ENCODE data around the gene PDE4D.

PDE4D gene

DNA sequence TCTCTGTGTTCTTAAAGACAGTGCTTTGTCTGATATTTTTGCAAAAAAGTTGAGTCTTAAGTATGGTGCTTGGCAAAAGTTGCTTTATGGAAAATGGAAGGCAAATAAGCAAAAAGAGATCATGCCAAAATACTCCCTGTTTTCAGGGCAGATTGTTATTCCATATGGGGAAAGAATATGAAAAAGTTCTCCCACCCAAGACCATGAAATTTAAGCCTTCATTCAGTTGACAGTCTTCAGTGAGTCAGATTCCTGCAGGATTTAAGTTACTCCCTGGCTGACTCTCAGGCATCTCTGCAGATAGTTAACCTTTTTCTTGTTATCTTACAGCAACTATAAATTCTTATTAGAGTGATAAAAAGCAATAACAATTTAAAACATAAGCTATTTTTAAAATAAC lies 601.6 kb downstream of the PDE4D start:
- ChIA-PET CTCF (interaction anchor here (0.6 kb wide), 1 partner anchor 28 kb away, joined by 3 read pairs; no protein-coding TSS in a partner anchor), POLR2A (no interaction called here)
- TF ChIP-seq NFRKB (IDR thresholded peaks at IDR 0.05) (no peak), FOXK2 (IDR thresholded peaks at IDR 0.05) (no peak), BHLHE40 (IDR thresholded peaks at IDR 0.05; ENCODE audit: borderline replicate concordance) (no peak), ZNF384 (IDR thresholded peaks at IDR 0.05) (no peak), ELF4 (IDR thresholded peaks at IDR 0.05) (no peak), HDGF (IDR thresholded peaks at IDR 0.05; ENCODE audit: borderline replicate concordance) (no peak), LEF1 (IDR thresholded peaks at IDR 0.05; ENCODE audit: borderline replicate concordance) (no peak), ARNT (IDR thresholded peaks at IDR 0.05) (no peak), SUZ12 (IDR thresholded peaks at IDR 0.05) (no peak), CTBP1 (IDR thresholded peaks at IDR 0.05; ENCODE audit: borderline replicate concordance) (no peak), FOXA1 (IDR thresholded peaks at IDR 0.05) (no peak), L3MBTL2 (conservative IDR thresholded peaks at IDR 0.05) (no peak), SP1 (IDR thresholded peaks at IDR 0.05) (no peak), FOXM1 (IDR thresholded peaks at IDR 0.05; ENCODE audit: borderline replicate concordance) (no peak), TARDBP (IDR thresholded peaks at IDR 0.05) (no peak)
- TF ChIP-seq, protein P1, sequence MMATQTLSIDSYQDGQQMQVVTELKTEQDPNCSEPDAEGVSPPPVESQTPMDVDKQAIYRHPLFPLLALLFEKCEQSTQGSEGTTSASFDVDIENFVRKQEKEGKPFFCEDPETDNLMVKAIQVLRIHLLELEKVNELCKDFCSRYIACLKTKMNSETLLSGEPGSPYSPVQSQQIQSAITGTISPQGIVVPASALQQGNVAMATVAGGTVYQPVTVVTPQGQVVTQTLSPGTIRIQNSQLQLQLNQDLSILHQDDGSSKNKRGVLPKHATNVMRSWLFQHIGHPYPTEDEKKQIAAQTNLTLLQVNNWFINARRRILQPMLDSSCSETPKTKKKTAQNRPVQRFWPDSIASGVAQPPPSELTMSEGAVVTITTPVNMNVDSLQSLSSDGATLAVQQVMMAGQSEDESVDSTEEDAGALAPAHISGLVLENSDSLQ (IDR thresholded peaks at IDR 0.05): no peak

DNA sequence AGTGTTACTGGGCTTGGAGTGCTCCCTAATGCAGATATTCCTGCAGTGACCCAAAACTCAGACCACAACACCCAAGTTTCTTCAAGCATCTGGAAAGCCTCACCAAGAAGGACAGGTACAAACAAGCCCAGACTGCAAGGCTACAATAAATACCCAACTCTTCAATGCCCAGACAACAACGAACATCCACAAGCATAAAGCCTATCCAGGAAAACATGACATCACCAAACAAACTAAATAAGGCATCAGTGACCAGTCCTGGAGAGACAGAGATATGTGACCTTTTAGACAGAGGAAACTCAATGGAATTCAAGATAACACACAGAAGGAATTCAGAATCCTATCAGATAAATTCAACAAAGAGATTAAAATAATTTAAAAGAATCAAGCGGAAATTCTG lies 605.6 kb downstream of the PDE4D start:
- POLR2A ChIA-PET: no interaction called here
- DNase-seq (ENCODE audit: extremely low spot score): no peak
- TF ChIP-seq, protein P1 (IDR thresholded peaks at IDR 0.05): no peak
- TF ChIP-seq FOXM1 (IDR thresholded peaks at IDR 0.05; ENCODE audit: borderline replicate concordance) (no peak), CTBP1 (IDR thresholded peaks at IDR 0.05; ENCODE audit: borderline replicate concordance) (no peak), ELF4 (IDR thresholded peaks at IDR 0.05) (no peak), FOXA1 (IDR thresholded peaks at IDR 0.05) (no peak), ZNF384 (IDR thresholded peaks at IDR 0.05) (no peak), HDGF (IDR thresholded peaks at IDR 0.05; ENCODE audit: borderline replicate concordance) (no peak), TARDBP (IDR thresholded peaks at IDR 0.05) (no peak), ARNT (IDR thresholded peaks at IDR 0.05) (no peak), L3MBTL2 (conservative IDR thresholded peaks at IDR 0.05) (no peak), NFRKB (IDR thresholded peaks at IDR 0.05) (no peak), LEF1 (IDR thresholded peaks at IDR 0.05; ENCODE audit: borderline replicate concordance) (no peak), FOXK2 (IDR thresholded peaks at IDR 0.05) (no peak)
- CTCF ChIA-PET: no interaction called here

More for the DNA sequence above, 601.6 kb downstream of the PDE4D start:
- no peak for DNase-seq (ENCODE audit: extremely low spot score)

DNA sequence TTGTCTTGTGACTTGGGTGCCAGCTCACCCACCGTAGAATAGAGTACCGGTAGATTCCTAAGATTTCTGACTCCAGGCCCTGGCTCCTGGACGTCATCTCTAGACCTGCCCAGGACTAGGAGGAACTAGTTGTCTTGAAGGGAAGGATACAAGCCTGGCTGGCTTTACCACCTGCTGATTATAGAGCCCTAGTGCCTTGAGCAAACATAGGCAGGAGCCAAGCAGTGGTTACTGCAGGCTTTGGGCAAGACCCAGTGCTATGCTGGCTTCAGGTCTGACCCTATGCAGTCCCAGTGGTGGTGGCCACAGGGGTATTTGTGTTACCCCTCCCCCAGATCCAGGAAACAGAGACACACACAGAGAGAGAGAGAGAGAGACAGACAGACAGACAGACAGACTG lies 606.2 kb downstream of the PDE4D start:
- TF ChIP-seq NFRKB (IDR thresholded peaks at IDR 0.05): no peak
- TF ChIP-seq ELF4 (IDR thresholded peaks at IDR 0.05): no peak
- no peak for TF ChIP-seq LEF1 (IDR thresholded peaks at IDR 0.05; ENCODE audit: borderline replicate concordance)
- TF ChIP-seq CTBP1 (IDR thresholded peaks at IDR 0.05; ENCODE audit: borderline replicate concordance): no peak
- TF ChIP-seq, protein P1 (IDR thresholded peaks at IDR 0.05): no peak
- no peak for TF ChIP-seq ZNF384 (IDR thresholded peaks at IDR 0.05)
- TF ChIP-seq BHLHE40 (IDR thresholded peaks at IDR 0.05; ENCODE audit: borderline replicate concordance): no peak
- no peak for TF ChIP-seq L3MBTL2 (conservative IDR thresholded peaks at IDR 0.05)
- TF ChIP-seq ARNT (IDR thresholded peaks at IDR 0.05): no peak
- no peak for TF ChIP-seq SUZ12 (IDR thresholded peaks at IDR 0.05)
- no peak for TF ChIP-seq FOXA1 (IDR thresholded peaks at IDR 0.05)
- no peak for TF ChIP-seq TARDBP (IDR thresholded peaks at IDR 0.05)
- TF ChIP-seq HDGF (IDR thresholded peaks at IDR 0.05; ENCODE audit: borderline replicate concordance): no peak
- CTCF ChIA-PET: no interaction called here
- POLR2A ChIA-PET: no interaction called here
- DNase-seq (ENCODE audit: extremely low spot score): no peak

DNA sequence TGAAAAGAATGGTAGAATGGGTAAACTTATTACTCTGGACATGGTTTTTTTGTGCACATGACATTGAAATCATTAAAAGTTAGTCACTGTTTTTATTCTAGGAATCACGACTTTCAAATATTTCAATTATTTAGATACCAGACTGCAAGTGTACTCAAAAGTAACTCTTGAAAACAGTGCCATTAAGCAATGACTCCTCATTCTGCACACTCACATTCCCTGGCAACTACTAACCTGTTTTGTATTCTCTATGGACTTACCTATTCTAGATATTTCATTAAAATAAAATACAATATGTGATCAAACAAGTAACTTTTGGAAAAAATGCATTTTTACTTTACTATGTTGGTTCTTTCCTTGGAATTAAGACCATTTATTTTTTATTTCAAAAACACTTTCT lies 607.0 kb downstream of the PDE4D start:
- no peak for DNase-seq (ENCODE audit: extremely low spot score)
- CTCF ChIA-PET: no interaction called here
- no peak for TF ChIP-seq TARDBP (IDR thresholded peaks at IDR 0.05)
- TF ChIP-seq FOXM1 (IDR thresholded peaks at IDR 0.05; ENCODE audit: borderline replicate concordance): no peak
- TF ChIP-seq L3MBTL2 (conservative IDR thresholded peaks at IDR 0.05): no peak
- no peak for TF ChIP-seq CTBP1 (IDR thresholded peaks at IDR 0.05; ENCODE audit: borderline replicate concordance)
- TF ChIP-seq SUZ12 (IDR thresholded peaks at IDR 0.05): no peak
- no peak for TF ChIP-seq FOXK2 (IDR thresholded peaks at IDR 0.05)
- TF ChIP-seq SP1 (IDR thresholded peaks at IDR 0.05): no peak
- no peak for TF ChIP-seq NFRKB (IDR thresholded peaks at IDR 0.05)
- no peak for TF ChIP-seq BHLHE40 (IDR thresholded peaks at IDR 0.05; ENCODE audit: borderline replicate concordance)
- TF ChIP-seq ARNT (IDR thresholded peaks at IDR 0.05): no peak
- POLR2A ChIA-PET: no interaction called here

DNA sequence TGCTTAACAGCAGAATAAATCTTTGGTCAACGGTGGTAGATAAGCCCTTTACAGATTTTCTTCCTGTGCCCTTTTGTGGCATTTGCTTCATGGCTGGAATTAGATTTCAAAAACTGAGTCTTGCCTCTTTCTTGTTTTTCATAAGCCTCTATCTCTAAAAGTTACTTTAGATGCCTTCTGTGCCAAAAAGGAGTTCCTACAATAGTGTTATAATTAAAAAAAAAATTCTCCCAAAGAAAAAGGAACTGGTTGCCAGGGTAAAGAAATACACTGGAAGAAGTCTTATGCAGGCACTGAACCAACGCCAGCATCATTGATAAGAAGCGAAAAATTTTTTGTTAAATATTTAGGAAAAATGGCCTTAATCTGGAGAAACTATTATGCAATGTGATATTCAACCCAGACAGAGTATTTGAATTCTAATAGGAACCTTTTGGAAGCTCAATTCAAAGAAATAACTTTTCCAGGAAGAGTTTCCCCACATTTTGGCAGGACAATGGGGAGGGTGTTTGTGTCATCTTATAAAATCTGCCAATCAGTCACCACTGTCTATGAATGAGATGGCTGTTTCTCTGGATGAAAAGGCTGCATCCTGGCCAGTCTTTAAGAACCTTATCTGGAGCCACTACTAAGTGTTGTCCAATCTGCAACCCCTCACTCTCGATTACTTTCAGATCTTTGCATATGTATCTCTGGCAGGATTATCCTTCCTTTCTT lies 608.1 kb downstream of the PDE4D start:
- CTCF ChIA-PET: no interaction called here

More for the DNA sequence above, 608.1 kb downstream of the PDE4D start:
- TF ChIP-seq BHLHE40 (IDR thresholded peaks at IDR 0.05; ENCODE audit: borderline replicate concordance): no peak
- no peak for TF ChIP-seq FOXM1 (IDR thresholded peaks at IDR 0.05; ENCODE audit: borderline replicate concordance)
- TF ChIP-seq SUZ12 (IDR thresholded peaks at IDR 0.05): no peak
- TF ChIP-seq ARNT (IDR thresholded peaks at IDR 0.05): no peak
- TF ChIP-seq ZNF384 (IDR thresholded peaks at IDR 0.05): no peak
- TF ChIP-seq, protein P1 (IDR thresholded peaks at IDR 0.05): no peak
- no peak for TF ChIP-seq FOXA1 (IDR thresholded peaks at IDR 0.05)
- TF ChIP-seq ELF4 (IDR thresholded peaks at IDR 0.05): no peak
- no peak for TF ChIP-seq HDGF (IDR thresholded peaks at IDR 0.05; ENCODE audit: borderline replicate concordance)
- TF ChIP-seq NFRKB (IDR thresholded peaks at IDR 0.05): no peak
- no peak for TF ChIP-seq FOXK2 (IDR thresholded peaks at IDR 0.05)
- TF ChIP-seq CTBP1 (IDR thresholded peaks at IDR 0.05; ENCODE audit: borderline replicate concordance): no peak
- DNase-seq (ENCODE audit: extremely low spot score): no peak
- POLR2A ChIA-PET: no interaction called here

Data from HEK293T (cell line).